SK-N-SH treated with all-trans-retinoic acid at 6 μM for 48 hours (cell line): ENCODE results near the gene STXBP3.
A peak's percentile ranks its signal among the peaks of the same experiment; 100 is the strongest.
"Not testable (repeated sequence)": the region's sequence is repeated elsewhere in the genome, so short reads cannot be mapped to it uniquely, and the experiment has no call there.

Source experiments
- ATAC-seq: fragments of 200-7000 bp; cut with Tn5 transposase; 3 replicates; pipeline ENCODE4 v1.9.1; 2020; ENCODE audit warnings: mild to moderate bottlenecking, moderate library complexity
- BACH2 ChIP-seq: fragments of 250-450 bp; sonication (Bioruptor Pico); IDR thresholded peaks from 2 replicates; pipeline ENCODE4 v1.9.0; 2021; ENCODE audit warnings: mild to moderate bottlenecking, borderline replicate concordance
- CREB5 ChIP-seq: fragments of 250-450 bp; sonication (Bioruptor Pico); IDR thresholded peaks from 2 replicates; pipeline ENCODE4 v1.5.1; 2020; ENCODE audit warnings: low read depth, mild to moderate bottlenecking, moderate library complexity
- ESRRG ChIP-seq: fragments of 250-450 bp; sonication (Bioruptor Pico); IDR thresholded peaks from 2 replicates; pipeline ENCODE4 v1.6.1; 2021; ENCODE audit warnings: mild to moderate bottlenecking
- GLIS3 ChIP-seq: fragments of 250-450 bp; sonication (Bioruptor Pico); IDR thresholded peaks from 2 replicates; pipeline ENCODE4 v1.5.0; 2020; ENCODE audit warnings: mild to moderate bottlenecking, moderate library complexity
- ISL1 ChIP-seq: fragments of 250-450 bp; sonication (Bioruptor Pico); IDR thresholded peaks from 2 replicates; pipeline ENCODE4 v2.1.2; 2022; ENCODE audit warnings: mild to moderate bottlenecking, moderate library complexity
- OSR1 ChIP-seq: fragments of 250-450 bp; sonication (Bioruptor Pico); IDR thresholded peaks from 2 replicates; pipeline ENCODE4 v1.8.0; 2022; ENCODE audit warnings: moderate library complexity, mild to moderate bottlenecking, inconsistent platforms
- POU6F1 ChIP-seq: fragments of 250-450 bp; sonication (Bioruptor Pico); IDR thresholded peaks from 2 replicates; pipeline ENCODE4 v1.8.0; 2021; ENCODE audit warnings: low read depth, mild to moderate bottlenecking, moderate library complexity, borderline replicate concordance
- SNAI2 ChIP-seq: fragments of 250-450 bp; sonication (Bioruptor Pico); IDR thresholded peaks from 2 replicates; pipeline ENCODE4 v1.5.0; 2020; ENCODE audit warnings: mild to moderate bottlenecking, moderate library complexity
- TCF4 ChIP-seq: fragments of 250-450 bp; sonication (Bioruptor Pico); IDR thresholded peaks from 2 replicates; pipeline ENCODE4 v1.8.0; 2021; ENCODE audit warnings: mild to moderate bottlenecking, moderate library complexity, borderline replicate concordance
- TOX ChIP-seq: fragments of 250-450 bp; sonication (Bioruptor Pico); IDR thresholded peaks from 2 replicates; pipeline ENCODE4 v1.8.0; 2021; ENCODE audit warnings: mild to moderate bottlenecking, moderate library complexity, borderline replicate concordance
- TSHZ2 ChIP-seq: fragments of 250-450 bp; sonication (Bioruptor Pico); IDR thresholded peaks from 2 replicates; pipeline ENCODE4 v1.5.0; 2020; ENCODE audit warnings: mild to moderate bottlenecking, moderate library complexity
- ZC3H10 ChIP-seq: fragments of 250-450 bp; sonication (Bioruptor Pico); IDR thresholded peaks from 2 replicates; pipeline ENCODE4 v1.5.1; 2021; ENCODE audit warnings: mild to moderate bottlenecking, moderate library complexity
- ZFP3 ChIP-seq: fragments of 250-450 bp; sonication (Bioruptor Pico); IDR thresholded peaks from 2 replicates; pipeline ENCODE4 v1.5.0; 2020; ENCODE audit warnings: mild to moderate bottlenecking, moderate library complexity
- ZFP30 ChIP-seq: fragments of 450-650 bp; formaldehyde crosslinking; IDR thresholded peaks from 2 replicates; pipeline ENCODE4 v1.5.0; 2022; ENCODE audit warnings: mild to moderate bottlenecking, moderate library complexity
- ZNF565 ChIP-seq: fragments of 450-650 bp; formaldehyde crosslinking; conservative IDR thresholded peaks from 2 replicates; pipeline ENCODE4 v1.5.0; 2020; ENCODE audit warnings: low read depth, mild to moderate bottlenecking, moderate library complexity
- ZNF70 ChIP-seq: fragments of 450-650 bp; formaldehyde crosslinking; IDR thresholded peaks from 2 replicates; pipeline ENCODE4 v1.5.0; 2020; ENCODE audit warnings: mild to moderate bottlenecking, moderate library complexity
- ZNF8 ChIP-seq: fragments of 450-650 bp; formaldehyde crosslinking; IDR thresholded peaks from 2 replicates; pipeline ENCODE4 v1.5.0; 2020; ENCODE audit warnings: mild to moderate bottlenecking, moderate library complexity
- TF ChIP-seq, protein P1 (sequence below): fragments of 250-450 bp; sonication (Bioruptor Pico); IDR thresholded peaks from 2 replicates; pipeline ENCODE4 v1.5.1; 2021; ENCODE audit warnings: mild to moderate bottlenecking, moderate library complexity
- TF ChIP-seq, protein P2 (sequence below): fragments of 250-450 bp; sonication (Bioruptor Pico); IDR thresholded peaks from 2 replicates; pipeline ENCODE4 v1.8.0; 2020; ENCODE audit warnings: mild to moderate bottlenecking, moderate library complexity, borderline replicate concordance

Gene STXBP3

DNA sequence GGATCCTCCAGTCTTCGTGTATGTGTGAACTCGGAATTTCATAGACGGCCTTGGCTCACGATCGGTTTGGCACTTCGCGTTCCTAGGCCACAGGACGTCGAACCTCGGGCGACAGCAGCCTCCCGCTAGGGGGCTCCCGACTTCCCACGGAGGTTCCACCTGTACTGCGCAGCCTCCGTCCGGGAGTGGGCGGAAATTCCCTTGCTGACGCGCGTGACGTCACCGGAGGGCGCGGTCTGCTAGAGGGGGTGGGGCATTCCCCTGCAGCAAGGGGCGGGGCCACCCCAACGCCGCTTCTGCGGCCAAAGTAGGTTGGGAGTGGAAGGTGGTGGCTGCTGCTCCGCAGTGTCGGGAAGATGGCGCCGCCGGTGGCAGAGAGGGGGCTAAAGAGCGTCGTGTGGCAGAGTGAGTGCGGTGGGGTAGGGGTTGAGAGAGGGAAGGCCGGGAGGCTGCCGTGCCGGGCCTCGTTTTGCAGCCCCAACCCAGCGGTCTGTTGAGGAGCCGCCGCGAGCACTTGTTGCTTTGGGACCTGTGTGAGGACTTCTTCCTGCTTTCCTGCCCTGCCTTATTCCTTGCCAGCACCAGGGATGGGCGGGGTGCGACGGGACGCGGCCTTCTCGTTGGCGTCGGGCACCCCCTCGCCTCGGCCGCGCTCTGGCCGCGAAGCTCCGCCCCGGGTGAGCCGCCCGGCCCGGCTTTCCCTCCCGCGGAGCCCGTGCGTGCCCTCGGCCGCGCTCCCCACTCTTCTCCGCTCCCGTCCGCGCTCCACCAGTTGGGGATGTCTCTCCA lies at the start of gene STXBP3:
TSS of gene STXBP3 (plus strand) at position 293 of the 789 bp plus-strand sequence. CDS start at position 357, 64 bp downstream.
- ATAC-seq: peak; percentile 91
- TF ChIP-seq TCF4 (no peak), SNAI2 (CRISPR knock-in tag) (no peak), ZFP3 (CRISPR knock-in tag) (no peak), GLIS3 (CRISPR knock-in tag) (no peak)
- TF ChIP-seq, protein P1, sequence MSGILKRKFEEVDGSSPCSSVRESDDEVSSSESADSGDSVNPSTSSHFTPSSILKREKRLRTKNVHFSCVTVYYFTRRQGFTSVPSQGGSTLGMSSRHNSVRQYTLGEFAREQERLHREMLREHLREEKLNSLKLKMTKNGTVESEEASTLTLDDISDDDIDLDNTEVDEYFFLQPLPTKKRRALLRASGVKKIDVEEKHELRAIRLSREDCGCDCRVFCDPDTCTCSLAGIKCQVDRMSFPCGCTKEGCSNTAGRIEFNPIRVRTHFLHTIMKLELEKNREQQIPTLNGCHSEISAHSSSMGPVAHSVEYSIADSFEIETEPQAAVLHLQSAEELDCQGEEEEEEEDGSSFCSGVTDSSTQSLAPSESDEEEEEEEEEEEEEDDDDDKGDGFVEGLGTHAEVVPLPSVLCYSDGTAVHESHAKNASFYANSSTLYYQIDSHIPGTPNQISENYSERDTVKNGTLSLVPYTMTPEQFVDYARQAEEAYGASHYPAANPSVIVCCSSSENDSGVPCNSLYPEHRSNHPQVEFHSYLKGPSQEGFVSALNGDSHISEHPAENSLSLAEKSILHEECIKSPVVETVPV (CRISPR knock-in tag): 0 out of 2 replicates have a peak, but pooled peaks have one; percentile 11
- TF ChIP-seq, protein P2, sequence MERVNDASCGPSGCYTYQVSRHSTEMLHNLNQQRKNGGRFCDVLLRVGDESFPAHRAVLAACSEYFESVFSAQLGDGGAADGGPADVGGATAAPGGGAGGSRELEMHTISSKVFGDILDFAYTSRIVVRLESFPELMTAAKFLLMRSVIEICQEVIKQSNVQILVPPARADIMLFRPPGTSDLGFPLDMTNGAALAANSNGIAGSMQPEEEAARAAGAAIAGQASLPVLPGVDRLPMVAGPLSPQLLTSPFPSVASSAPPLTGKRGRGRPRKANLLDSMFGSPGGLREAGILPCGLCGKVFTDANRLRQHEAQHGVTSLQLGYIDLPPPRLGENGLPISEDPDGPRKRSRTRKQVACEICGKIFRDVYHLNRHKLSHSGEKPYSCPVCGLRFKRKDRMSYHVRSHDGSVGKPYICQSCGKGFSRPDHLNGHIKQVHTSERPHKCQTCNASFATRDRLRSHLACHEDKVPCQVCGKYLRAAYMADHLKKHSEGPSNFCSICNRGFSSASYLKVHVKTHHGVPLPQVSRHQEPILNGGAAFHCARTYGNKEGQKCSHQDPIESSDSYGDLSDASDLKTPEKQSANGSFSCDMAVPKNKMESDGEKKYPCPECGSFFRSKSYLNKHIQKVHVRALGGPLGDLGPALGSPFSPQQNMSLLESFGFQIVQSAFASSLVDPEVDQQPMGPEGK (CRISPR knock-in tag): peak; percentile 27; the same call in 1 of the 2 replicates

DNA sequence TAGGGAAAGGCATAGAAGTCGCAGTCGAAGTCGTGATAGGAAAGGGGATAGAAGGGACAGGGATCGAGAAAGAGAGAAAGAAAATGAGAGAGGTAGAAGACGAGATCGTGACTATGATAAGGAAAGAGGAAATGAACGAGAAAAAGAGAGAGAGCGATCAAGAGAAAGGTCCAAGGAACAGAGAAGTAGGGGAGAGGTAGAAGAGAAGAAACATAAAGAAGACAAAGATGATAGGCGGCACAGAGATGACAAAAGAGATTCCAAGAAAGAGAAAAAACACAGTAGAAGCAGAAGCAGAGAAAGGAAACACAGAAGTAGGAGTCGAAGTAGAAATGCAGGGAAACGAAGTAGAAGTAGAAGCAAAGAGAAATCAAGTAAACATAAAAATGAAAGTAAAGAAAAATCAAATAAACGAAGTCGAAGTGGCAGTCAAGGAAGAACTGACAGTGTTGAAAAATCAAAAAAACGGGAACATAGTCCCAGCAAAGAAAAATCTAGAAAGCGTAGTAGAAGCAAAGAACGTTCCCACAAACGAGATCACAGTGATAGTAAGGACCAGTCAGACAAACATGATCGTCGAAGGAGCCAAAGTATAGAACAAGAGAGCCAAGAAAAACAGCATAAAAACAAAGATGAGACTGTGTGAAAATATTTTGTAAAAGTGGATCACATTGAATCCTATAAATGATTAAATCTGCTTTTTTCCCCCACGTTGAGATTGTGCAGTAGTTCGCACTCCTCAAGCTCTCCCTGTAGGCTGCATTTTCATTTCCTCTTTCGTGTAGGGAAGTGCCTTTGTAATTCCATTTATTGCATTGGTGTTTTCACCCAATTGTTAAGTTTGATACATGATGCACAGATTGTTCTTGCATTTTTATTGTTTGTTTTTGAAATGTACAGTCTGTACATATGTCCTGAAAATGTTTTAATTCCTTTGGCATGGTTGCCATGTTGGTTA lies 46.8 kb upstream of the STXBP3 start:
- no peak for TF ChIP-seq ISL1
- no peak for ATAC-seq

- TF ChIP-seq OSR1: no peak
- no peak for TF ChIP-seq ESRRG (CRISPR knock-in tag)
- TF ChIP-seq ZNF8: no peak
- no peak for TF ChIP-seq ZNF70 (CRISPR knock-in tag)
- TF ChIP-seq ZFP3 (CRISPR knock-in tag): no peak
- TF ChIP-seq, all 23 proteins: peak for 0
These were observed 45.2 kb upstream of the STXBP3 start for GRCh38 chr1:108701176-108701849.

DNA sequence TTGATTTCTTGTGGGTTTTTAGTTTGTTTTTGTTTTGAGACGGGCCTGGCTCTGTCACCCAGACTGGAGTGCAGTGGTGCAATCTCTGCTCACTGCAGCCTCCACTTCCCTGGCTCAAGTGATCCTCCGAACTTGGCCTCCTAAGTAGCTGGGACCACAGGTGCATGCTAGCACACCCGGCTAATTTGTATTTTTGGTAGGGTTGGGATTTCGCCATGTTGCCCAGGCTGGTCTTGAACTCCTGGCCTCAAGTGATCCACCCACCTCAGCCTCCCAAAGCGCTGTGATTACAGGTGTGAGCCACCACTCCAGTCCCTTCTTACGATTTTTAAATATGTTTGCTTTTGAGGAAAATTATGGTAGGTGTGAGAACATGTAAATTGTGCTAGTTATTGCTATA lies 44.4 kb upstream of the STXBP3 start:
- not testable (repeated sequence) for ATAC-seq

More at GRCh38 chr1:108701176-108701849, 45.2 kb upstream of the STXBP3 start:
- ATAC-seq: no peak

DNA sequence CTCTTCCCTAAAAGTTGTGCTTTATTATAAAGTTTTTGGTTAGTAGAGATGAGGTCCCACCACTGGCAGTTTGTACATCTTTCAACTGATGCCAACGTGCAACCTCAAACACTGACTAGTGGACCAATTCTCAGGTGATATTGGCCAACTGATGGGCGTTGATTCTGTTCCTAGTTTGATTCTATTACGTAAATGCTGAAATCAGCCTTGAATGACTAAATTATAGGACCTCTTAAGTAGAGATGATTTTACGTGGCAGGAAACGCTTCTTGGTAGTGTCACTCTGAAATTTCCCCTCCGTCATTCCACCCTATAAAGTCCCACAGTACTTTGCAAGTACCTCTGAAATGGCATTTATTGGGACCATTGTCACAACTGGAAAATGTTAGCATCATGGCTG lies 42.5 kb upstream of the STXBP3 start:
- ATAC-seq: no peak; the same call in none of the 3 replicates
- TF ChIP-seq ZNF70 (CRISPR knock-in tag) (no peak), ESRRG (CRISPR knock-in tag) (no peak)

- peak; percentile 59 for ATAC-seq
- TF ChIP-seq ISL1: no peak
- TF ChIP-seq GLIS3 (CRISPR knock-in tag): no peak
- no peak for TF ChIP-seq POU6F1 (CRISPR knock-in tag)
- TF ChIP-seq CREB5 (CRISPR knock-in tag): no peak
- no peak for TF ChIP-seq BACH2 (CRISPR knock-in tag)
- TF ChIP-seq ZFP3 (CRISPR knock-in tag): no peak
- no peak for TF ChIP-seq ZC3H10 (CRISPR knock-in tag)
- TF ChIP-seq, protein P1 (CRISPR knock-in tag): no peak
- TF ChIP-seq TSHZ2 (CRISPR knock-in tag): no peak
- TF ChIP-seq ZNF565: no peak
- no peak for TF ChIP-seq ZFP30 (CRISPR knock-in tag)
- TF ChIP-seq ZNF8: no peak
- TF ChIP-seq TOX (CRISPR knock-in tag): no peak
These were observed 42.0 kb upstream of the STXBP3 start for GRCh38 chr1:108704496-108704895.
